CD4-positive, alpha-beta T cell treated with Interleukin-2 at 100 ng/mL for 4 hours (primary cell): Measurements from ENCODE around the gene KCNIP1.

ENCODE experiments used
- DNase-seq: peaks from one replicate; pipeline ENCODE4 v3.0.0-alpha.2; 2020; ENCODE audit warnings: low spot score

KCNIP1 gene

DNA sequence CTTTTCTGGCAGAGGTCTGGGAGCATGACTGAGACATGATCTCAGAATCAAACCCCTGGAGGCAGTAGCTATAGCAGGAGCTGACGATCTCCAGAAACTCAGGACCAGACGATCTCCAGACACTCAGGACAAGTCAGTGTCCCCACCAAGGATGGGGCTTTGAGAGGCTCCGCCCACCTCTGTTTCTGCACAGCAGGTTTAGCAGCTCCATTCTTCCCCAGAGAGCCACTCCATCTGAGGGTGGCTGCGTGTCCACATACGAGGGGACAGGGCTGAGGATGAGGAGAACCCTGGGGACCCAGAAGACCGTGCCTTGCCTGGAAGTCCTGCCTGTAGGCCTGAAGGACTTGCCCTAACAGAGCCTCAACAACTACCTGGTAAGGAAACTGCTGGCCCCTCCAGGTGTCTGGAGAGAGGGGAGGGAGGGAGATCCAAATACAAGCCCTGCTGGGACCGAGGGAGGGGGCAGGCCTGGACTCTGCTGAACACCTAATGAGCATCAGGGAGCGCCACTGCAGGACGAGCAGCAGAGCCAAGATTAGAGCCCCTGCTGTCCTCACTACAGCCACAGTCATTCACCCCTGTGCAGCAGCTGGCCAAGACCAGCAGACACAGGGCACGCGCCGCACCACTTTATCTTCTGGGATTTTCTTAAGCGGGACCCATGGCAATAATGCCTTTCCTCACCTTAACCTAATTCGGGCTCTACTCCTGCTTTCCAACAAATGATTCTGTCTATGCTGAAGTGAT lies 279.9 kb downstream of the KCNIP1 start, which contains the start of gene GABRP:
Gene GABRP, plus strand, starts transcription at position 228 of the 750 bp plus-strand sequence. CDS start 4,891 bp downstream, outside the sequence.
- no peak for DNase-seq

- no peak for DNase-seq
Observed at GRCh38 chr5:170785416-170785815, 281.6 kb downstream of the KCNIP1 start.
